Measurements from ENCODE around the gene FAT4. TPM values are rescaled to one million over a fixed set of nuclear protein-coding genes. Genes with fewer than 3 reads are reported as not detected.

FAT4 gene
- total and polyA plus RNA-seq, 2 of the 8 experiments (the other 6 are each of a cell fraction or from before 2014, with no cell fraction given) = 1.3 to 5.3 TPM

DNA sequence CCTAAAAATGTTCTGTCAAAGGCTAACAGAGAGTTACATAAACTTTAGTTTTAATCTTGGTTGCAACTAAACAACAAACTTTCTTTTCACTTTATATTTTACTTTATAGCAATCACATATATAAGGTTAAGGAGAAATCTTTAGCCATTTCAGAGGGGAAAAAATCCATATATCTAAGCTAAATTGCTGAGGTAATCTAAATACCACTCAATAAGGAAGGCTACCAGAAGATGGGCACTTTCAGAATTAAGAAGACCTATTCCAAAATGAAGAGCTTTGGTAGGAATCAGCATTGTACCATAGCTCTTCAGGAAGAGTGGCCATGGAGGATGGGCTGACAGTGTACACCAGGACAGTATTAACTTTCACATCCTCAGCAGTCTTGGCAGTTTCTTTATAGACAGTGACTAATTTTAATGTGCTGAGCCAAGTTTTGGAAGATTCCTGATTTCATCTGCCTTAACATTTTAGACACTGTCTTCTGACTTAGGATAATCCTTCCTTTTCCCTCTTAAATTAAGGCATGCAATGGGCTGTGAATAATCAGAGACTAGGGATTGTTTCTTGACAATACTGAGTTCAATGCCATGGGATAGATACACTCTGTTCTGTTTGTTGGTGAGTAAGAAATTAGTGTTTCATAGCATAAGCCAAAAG, 7.1 kb downstream of the FAT4 start:
- Histone ChIP-seq H3K27me3 (replicated peaks in 1 of 4; ENCODE audit: control insufficient read depth in 3 of 4, extremely low read depth in 1 of 4, insufficient read depth in 3 of 4, low read length in 3 of 4) (peaks cover 5 to 22% (median 16%) of the 10 kb centered on the region in 4 experiments), H3K27ac (ENCODE audit: low read depth, low read length) (no peak overlapping the region), H3K9me3 (ENCODE audit: insufficient read depth in 2 of 2, low read depth in 1 of 2, low read length in 1 of 2) (no peaks in the 10 kb centered on the region), H2BK12ac (ENCODE audit: low read depth, low read length) (no peak overlapping the region), H3K4me3 (ENCODE audit: extremely low read depth in 1 of 4, insufficient read depth in 2 of 4, low read depth in 3 of 4, low read length in 4 of 4) (no peak overlapping the region), H3K56ac (replicated peaks; ENCODE audit: insufficient read length, low read depth, low read length) (no peak overlapping the region), H3K4me1 (replicated peaks in 1 of 4; ENCODE audit: control insufficient read depth in 3 of 4, insufficient read depth in 4 of 4, low read length in 3 of 4) (peaks cover 0 to 8% (median 5%) of the 10 kb centered on the region in 4 experiments; a peak in 5 of 7 replicates), H4K91ac (replicated peaks; ENCODE audit: insufficient read length, low read length) (no peak overlapping the region), H3K4me2 (ENCODE audit: insufficient read depth in 1 of 2, low read depth in 2 of 2, low read length in 2 of 2) (no peak overlapping the region), H3K9ac (replicated peaks in 1 of 4; ENCODE audit: extremely low read depth in 1 of 4, low read depth in 3 of 4, low read length in 3 of 4) (no peak overlapping the region), H2BK20ac (ENCODE audit: low read length) (no peak overlapping the region), H2BK15ac (ENCODE audit: low read length) (no peak overlapping the region), H2AFZ (ENCODE audit: low read length) (no peak overlapping the region), H3K23ac (ENCODE audit: insufficient read length) (no peak overlapping the region), H3K79me1 (ENCODE audit: low read depth, low read length) (no peaks in the 10 kb centered on the region; the same call in 1 of the 2 replicates), H2AK5ac (ENCODE audit: low read depth, low read length) (no peak overlapping the region), H4K5ac (ENCODE audit: insufficient read length, low read depth, low read length) (no peak overlapping the region), H2BK120ac (replicated peaks; ENCODE audit: low read depth, low read length) (no peak overlapping the region), H3K18ac (ENCODE audit: extremely low read depth, low read length) (no peak overlapping the region), H3K36me3 (ENCODE audit: control insufficient read depth in 2 of 4, insufficient read depth in 4 of 4, low read length in 3 of 4) (no peaks in the 10 kb centered on the region), H3K14ac (ENCODE audit: insufficient read length) (no peak overlapping the region), H3K79me2 (ENCODE audit: control insufficient read depth in 1 of 2, insufficient read depth in 2 of 2, low read length in 2 of 2) (no peaks in the 10 kb centered on the region), H3K4ac (replicated peaks; ENCODE audit: insufficient read length, low read depth, low read length) (no peak overlapping the region), H4K20me1 (replicated peaks in 1 of 2; ENCODE audit: control insufficient read depth in 1 of 2, insufficient read depth in 2 of 2, low read length in 2 of 2) (peaks cover 2 to 6% of the 10 kb centered on the region in 2 experiments), H3K23me2 (ENCODE audit: low read depth, low read length) (peaks cover 6% of the 10 kb centered on the region), H4K8ac (ENCODE audit: extremely low read depth, insufficient read depth, low read length) (no peak overlapping the region), H2BK5ac (ENCODE audit: low read depth, low read length) (no peak overlapping the region)
- POLR2A ChIA-PET (ENCODE audit: partially characterized antibody) = no interaction called here
- CTCF ChIA-PET (ENCODE audit: partially characterized antibody) = interaction anchor here (0.6 to 1.7 kb wide), 4 partner anchors 8 to 430 kb away, joined by 3 to 6 read pairs (median 4); no protein-coding TSS in a partner anchor
- DNase-seq (ENCODE audit: low read depth in 1 of 2, low spot score in 2 of 2) (no peak), FAIRE-seq (no peak)
- TF ChIP-seq, protein P1, sequence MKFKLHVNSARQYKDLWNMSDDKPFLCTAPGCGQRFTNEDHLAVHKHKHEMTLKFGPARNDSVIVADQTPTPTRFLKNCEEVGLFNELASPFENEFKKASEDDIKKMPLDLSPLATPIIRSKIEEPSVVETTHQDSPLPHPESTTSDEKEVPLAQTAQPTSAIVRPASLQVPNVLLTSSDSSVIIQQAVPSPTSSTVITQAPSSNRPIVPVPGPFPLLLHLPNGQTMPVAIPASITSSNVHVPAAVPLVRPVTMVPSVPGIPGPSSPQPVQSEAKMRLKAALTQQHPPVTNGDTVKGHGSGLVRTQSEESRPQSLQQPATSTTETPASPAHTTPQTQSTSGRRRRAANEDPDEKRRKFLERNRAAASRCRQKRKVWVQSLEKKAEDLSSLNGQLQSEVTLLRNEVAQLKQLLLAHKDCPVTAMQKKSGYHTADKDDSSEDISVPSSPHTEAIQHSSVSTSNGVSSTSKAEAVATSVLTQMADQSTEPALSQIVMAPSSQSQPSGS (IDR thresholded peaks at IDR 0.05; ENCODE audit: low read length) = no peak
- TF ChIP-seq SUZ12 (IDR thresholded peaks at IDR 0.05; ENCODE audit: low read length) (no peak), NRF1 (IDR thresholded peaks at IDR 0.05; ENCODE audit: low read depth, low read length) (no peak), JUND (IDR thresholded peaks at IDR 0.05; ENCODE audit: low read length) (no peak), KDM5A (IDR thresholded peaks at IDR 0.05; ENCODE audit: low read length) (no peak), SAP30 (IDR thresholded peaks at IDR 0.05; ENCODE audit: insufficient read depth, insufficient replicate concordance, low read length) (no peak), TBP (IDR thresholded peaks at IDR 0.05; ENCODE audit: low read depth, low read length) (no peak), FOSL1 (IDR thresholded peaks at IDR 0.05; ENCODE audit: insufficient read depth, low read depth, low read length) (no peak), POU5F1 (IDR thresholded peaks at IDR 0.05; ENCODE audit: low read depth, low read length) (no peak), CBX5 (IDR thresholded peaks at IDR 0.05; ENCODE audit: low read depth, low read length) (no peak), RXRA (IDR thresholded peaks at IDR 0.05; ENCODE audit: insufficient read depth, low read depth, low read length) (no peak)
- TF ChIP-seq, protein P2, sequence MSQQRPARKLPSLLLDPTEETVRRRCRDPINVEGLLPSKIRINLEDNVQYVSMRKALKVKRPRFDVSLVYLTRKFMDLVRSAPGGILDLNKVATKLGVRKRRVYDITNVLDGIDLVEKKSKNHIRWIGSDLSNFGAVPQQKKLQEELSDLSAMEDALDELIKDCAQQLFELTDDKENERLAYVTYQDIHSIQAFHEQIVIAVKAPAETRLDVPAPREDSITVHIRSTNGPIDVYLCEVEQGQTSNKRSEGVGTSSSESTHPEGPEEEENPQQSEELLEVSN (IDR thresholded peaks at IDR 0.05) = no peak
